G401 (cell line): ENCODE data around the gene HSDL2. TPM values are rescaled to one million over a fixed set of nuclear protein-coding genes. Genes with fewer than 3 reads are reported as not detected.
"Not testable (repeated sequence)": the region's sequence is repeated elsewhere in the genome, so short reads cannot be mapped to it uniquely, and the experiment has no call there.

Experiments
- DNase-seq: peaks from one replicate; pipeline ENCODE4 v3.0.0-alpha.2; 2015; ENCODE audit warnings: low spot score
- in situ Hi-C: cut with HindIII; loops from 2 replicates; pipeline ENCODE4 v1.10.0; 2016; ENCODE audit warnings: low sequenced_read_pairs, mixed read lengths
- total RNA-seq: library from RNA; depleted of rRNA; stranded (reverse); fragments of >200 nt; shearing (Covaris generic); gene quantifications from 2 replicates; pipeline ENCODE4 v1.2.3, GENCODE V29; 2014

HSDL2 gene
- total RNA-seq, 1 experiment from 2014 or later: 61.3 TPM

DNA sequence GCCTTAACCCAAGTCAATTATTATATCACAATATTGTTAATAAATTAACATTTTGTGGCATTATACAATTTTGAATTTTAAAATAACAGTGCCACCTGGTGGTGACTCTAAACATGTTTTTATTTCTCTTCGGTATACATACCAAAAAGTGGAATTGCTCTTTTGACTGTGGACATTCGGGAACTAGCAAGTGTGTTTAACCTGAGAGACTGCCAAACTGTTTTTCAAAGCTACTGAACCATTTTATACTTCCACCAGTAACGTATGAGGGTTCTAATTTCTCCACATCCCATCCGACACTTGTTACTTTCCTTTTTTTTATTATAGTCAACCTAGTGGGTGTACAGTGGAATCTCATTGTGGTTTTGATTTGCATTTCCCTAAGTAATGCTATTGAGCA, 18.3 kb upstream of the HSDL2 start:
- in situ Hi-C loops: no loop called here
- peak; percentile 64 for DNase-seq

DNA sequence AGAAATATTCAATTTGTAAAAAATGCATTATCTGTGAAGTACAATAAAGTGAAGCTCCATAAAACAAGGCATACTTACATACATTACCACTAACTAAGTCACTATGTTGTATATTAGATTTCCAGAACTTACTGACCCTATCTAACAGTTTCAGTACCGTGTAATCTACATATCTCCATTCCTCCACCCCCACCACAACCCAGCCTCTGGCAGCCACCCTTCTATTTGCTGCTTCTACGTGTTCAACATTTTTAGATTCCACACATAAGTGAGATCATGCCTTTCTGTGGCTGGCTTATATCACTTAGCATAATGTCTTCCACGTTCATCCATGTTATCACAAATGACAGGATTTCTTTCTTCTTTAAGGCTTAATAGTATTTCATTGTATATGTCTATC, 15.1 kb upstream of the HSDL2 start:
- no peak for DNase-seq
- in situ Hi-C loops: no loop called here

DNA sequence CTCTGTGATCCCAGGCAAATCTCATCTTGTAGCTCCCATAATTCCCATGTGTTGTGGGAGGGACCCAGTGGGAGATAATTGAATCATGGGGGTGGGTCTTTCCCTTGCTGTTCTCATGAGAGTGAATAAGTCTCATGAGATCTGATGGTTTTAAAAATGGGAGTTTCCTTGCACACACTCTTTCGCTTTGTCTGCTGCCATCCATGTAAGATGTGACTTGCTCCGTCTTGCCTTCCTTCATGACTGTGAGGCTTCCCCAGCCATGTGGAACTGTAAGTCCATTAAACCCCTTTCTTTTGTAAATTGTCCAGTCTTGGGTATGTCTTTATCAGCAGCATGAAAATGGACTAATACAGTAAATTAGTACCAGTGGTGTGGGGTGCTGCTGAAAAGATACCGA, 14.7 kb upstream of the HSDL2 start:
- in situ Hi-C loops: not testable (repeated sequence)

DNA sequence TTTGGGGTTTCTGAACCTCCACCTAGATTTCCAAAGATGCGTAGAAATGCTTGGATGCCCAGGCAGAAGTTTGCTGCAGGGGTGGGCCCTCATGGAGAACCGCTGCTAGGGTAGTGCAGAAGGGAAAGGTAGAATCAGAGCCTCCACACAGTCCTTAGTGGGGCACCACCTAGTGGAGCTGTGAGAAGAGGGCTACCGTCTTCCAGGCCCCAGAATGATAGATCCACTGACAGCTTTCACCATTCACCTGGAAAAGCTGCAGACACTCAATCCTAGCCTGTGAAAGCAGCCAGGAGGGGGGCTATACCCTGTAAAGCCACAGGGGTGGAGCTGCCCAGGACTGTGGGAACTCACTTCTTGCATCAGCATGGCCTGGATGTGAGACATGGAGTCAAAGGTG, 13.3 kb upstream of the HSDL2 start:
- DNase-seq: no peak
- in situ Hi-C loops: no loop called here

More for the DNA sequence above, 14.7 kb upstream of the HSDL2 start:
- DNase-seq: not testable (repeated sequence)

DNA sequence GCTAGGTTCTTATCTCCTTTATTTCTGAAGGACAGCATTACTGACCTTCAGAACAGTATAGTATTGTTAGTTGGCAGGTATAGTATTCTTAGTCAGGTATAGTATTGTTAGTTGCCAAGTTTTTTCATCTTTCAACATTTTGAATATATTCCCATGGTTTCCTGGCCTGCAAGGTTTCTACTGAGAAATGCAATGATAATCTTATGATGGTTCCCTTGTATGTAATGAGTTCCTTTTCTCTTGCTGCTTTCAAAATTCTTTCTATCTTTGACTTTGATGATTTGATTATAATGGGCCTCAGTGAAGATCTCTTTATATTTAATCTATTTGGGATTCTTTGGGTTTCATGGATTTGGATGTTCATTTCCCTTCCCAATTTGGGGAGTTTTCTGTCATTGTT, 12.4 kb upstream of the HSDL2 start:
- in situ Hi-C loops: no loop called here
- no peak for DNase-seq

DNA sequence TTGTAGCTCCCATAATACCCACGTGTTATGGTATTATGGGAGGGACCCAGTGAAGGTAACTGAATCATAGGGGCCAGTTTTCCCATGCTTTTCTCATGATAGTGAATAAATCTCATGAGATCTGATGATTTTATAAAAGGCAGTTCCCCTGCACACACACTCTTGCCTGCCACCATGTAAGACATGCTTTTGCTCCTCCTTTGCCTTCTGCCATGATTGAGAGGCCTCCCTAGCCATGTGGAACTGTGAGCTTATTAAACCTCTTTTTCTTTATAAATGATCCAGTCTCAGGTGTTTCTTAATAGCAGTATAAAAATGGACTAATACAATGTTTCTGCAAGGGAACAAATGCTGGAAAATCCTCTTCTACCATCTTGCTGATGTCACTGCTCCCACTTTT, 10.1 kb upstream of the HSDL2 start:
- no peak for DNase-seq
- in situ Hi-C loops: no loop called here

DNA sequence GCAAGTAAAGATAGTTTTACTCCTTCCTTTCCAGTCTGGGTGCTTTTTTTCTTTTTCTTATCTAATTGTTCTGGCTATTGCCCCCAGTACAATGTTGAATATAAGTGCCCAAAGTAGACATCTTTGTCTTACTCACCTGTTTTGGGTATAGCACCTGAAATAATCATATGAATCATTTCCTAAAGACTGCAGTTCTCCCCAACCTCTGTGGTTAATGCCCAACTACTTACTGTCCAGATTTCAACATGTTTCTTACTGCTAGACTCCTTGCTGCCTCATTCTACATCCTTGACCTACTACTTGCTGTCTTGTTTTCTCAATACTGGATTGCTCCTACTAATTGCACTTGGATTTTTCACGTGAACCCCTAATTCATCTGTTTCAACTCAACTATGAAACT, 8.8 kb upstream of the HSDL2 start:
- in situ Hi-C loops: no loop called here

DNA sequence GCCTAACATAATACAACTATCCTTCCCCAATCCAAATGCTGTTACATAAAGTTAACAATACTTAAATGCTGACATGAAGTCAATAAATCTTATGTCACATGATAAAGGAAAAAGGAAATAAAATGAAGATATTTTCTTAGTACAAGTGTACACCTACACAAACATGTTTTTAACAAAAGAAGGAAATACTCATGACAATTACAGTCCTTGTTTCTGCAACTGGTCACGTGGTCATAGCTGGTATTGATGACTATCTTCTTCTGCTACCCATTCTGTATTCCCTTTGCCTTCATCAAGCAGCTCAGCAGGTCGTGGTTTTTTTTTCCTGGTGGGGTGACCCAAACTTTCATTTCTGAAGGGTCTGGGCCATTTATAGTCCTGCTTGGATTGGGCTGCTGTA, 6.2 kb upstream of the HSDL2 start:
- DNase-seq, in situ Hi-C loops: not testable (repeated sequence)

More for the DNA sequence above, 8.8 kb upstream of the HSDL2 start:
- no peak for DNase-seq

DNA sequence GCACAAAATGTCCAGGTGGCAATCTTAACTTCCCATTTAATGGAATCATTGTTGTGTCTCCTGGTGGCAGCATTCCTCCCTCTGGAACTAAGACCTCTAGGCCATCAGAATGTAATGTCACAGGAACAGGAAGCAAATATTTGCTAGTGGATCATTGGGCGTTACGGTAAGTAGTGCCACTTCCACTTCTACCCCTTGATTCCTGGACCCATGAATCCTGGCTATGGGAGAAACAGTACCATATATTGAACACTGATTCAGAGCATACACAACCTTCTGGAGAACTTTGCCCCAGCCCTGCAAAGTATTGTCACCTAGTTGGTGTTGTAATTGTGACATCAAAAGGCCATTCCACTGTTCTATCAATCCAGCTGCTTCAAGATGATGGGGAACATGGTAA, 5.7 kb upstream of the HSDL2 start:
- DNase-seq, in situ Hi-C loops: not testable (repeated sequence)

DNA sequence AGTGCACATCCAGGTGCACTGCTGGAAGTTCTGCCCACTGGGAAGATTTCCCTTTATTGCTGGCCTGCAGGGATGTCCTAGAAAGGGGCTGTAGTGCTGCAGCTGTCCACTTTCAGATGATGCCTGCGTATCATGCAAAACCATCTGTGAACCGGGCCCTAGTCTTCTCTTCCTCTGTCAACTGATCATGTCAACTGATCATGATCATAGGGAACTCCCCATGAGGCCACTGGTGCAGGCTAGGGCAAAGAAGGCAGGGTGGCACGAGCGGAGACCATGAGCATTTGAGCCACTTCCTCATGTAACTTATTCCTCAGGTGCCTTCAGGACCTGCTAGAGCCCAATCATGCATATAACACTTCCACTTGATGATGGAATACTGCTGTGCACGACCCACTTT, 4.5 kb upstream of the HSDL2 start:
- DNase-seq: no peak
- in situ Hi-C loops: no loop called here

DNA sequence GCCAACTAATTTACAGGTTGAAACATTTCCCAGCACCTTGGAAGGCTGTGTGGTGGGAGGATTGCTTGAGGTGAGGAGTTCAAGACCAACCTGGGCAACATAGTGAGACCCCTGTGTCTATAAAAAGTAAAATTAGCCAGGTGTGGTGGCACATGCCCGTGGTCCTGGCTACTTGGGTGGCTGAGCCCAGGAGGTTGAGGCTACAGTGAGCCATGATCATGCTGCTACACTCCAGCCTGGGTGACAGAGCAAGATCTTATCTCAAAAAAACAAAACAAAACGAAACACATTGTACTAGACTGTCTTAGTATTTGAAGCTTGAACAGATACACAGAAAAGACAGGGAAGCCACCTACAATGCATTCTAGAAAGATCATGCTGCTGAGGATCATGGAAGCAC, 2.8 kb upstream of the HSDL2 start:
- in situ Hi-C loops: no loop called here

DNA sequence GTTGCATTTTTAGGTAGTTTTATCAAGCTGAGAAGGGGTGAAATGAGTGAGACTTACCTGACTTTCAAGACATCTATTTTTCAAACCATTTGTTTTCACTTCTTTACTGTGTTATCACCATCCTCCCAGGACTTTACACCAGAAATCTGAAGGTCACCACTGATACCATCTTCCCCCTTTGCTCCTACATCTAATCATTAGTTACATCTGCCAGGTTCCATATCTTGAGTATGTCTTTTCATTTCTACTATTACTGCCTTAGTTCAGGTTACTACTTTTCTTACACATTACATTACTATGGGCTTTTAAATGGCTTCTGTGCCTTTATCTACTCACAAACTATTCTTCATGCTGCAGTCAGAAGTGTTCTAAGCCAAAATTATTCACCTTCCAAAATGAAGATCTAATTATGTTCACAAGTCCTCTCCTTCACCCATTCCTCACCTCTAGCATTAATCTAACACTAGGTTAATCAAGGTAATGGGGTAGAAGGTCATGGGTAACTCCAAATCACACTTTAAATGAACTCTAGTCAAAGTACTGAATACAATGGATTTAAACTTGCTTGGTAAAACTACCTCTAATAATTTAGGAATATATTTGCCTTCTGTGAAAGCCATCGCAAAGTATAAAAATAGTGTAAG, 2.1 kb upstream of the HSDL2 start:
- DNase-seq: peak; percentile 9
- in situ Hi-C loops: no loop called here

More for the DNA sequence above, 2.8 kb upstream of the HSDL2 start:
- no peak for DNase-seq

DNA sequence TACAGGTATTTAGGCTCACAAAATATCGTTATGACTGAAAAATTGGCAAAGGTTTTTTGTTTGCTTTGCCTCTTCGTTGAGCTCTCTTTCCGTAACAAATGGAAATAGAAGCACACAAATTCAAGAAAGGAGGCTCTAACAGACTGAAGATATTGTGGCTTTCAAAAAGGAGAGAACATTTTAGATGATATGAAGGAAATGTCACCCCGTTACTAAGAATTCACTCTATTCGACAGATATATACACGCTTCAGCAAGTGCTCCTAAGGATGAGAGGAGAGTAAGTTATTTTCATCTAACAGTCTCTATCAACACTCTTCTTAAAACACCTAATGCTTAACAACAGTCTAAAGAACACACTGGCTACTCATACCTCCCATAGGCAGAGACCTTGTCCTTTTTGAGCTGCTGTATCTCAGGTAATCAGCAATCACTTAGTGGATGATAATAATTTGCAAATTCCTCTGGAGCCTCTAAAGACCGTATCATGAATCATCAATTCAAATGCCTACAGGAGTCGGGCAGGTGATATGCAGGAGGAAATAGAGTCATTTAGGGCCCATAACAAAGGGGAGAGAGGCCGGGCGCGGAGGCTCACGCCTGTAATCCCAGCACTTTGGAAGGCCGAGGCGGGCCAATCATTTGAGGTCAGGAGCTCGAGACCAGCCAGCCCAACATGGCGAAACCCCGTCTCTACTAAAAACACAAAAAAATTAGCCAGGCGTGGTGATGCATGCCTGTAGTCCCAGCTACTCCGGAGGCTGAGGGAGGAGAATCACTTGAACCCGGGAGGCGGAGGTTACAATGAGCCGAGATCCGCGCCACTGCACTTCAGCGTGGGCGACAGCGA, 1.4 kb upstream of the HSDL2 start:
- in situ Hi-C loops: no loop called here
- DNase-seq: peak; percentile 51

DNA sequence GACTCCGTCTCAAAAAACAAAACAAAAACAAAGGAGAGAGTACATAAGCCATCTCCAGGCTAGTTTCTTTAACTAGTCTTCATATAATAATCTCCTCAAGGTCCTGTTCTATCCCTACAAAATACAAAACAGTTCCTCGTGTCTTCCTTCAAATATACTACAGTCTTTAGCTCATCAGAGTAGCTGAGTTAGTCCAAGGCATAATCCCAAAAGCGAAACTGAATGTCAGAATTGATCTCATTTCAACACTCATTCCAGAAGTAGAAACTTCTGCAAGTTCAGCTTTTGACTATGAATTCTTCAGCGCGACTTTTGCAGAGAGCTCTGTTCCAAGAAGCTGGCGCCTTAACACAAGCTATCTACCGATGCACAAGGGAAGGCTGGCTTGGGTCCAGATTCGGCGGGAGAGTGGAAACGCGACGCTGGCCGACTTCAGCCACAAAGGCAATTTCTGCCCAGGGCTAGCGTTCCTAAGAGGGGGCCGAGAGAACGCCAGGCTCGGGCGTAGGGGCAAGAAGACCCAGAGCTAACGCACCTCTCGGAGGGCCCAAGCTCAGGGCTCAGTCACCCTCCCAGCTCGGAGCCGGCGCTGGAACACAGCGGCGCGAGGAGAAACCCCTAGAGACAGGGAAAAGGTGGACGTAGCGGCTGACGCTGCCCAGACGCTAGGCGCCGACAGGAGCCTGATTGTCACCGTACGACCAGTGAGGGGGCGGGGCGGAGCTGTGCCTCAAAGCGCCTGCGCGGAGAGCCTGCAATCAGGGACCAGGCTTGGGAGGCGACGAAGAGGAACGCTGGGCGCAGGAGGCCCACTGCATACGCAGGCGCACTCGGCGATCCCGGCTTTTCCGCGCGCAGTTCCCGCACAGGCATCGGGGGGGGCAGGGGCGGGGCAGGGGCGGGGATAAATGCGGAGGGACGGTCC, 469 bp upstream of the HSDL2 start:
- in situ Hi-C loops: no loop called here

DNA sequence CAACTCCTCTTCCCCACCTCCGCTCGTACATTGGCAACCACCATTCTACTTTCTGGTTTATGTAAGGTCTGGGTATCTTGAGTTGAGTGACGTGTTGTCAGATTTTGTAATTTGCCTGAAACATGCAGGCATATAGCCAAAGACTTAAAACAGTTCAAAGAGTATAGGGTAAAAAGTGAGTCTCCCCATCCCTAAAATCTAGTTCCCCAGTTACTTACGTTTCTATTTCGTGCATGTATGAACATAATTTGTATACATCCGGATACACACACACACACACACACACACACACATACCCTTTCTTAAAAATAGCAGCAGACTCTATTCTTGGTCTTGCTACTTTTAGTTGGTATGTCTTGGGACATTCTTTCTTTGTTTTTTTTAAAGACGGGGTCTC, 915 bp downstream of the HSDL2 start:
- DNase-seq: peak; percentile 17
- in situ Hi-C loops: no loop called here

More for the DNA sequence above, 469 bp upstream of the HSDL2 start:
- peak; percentile 98 for DNase-seq

DNA sequence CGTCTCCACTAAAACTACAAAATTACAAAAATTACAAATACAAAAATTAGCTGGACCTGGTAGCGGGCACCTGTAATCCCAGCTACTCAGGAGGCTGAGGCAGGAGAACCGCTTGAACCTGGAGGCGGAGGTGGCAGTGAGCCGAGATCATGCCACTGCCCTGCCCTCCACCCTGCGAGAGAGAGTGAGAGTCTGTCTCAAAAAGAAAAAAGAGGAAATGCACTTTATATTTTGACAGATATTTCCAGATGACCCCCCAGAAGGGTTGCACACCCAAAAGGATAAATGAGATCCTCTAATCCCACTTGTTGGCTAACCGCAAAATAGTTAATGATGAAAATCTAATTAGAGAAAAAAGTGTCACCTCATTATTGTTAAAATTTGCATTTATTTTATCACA, 2.2 kb downstream of the HSDL2 start:
- in situ Hi-C loops: no loop called here
- DNase-seq: no peak

DNA sequence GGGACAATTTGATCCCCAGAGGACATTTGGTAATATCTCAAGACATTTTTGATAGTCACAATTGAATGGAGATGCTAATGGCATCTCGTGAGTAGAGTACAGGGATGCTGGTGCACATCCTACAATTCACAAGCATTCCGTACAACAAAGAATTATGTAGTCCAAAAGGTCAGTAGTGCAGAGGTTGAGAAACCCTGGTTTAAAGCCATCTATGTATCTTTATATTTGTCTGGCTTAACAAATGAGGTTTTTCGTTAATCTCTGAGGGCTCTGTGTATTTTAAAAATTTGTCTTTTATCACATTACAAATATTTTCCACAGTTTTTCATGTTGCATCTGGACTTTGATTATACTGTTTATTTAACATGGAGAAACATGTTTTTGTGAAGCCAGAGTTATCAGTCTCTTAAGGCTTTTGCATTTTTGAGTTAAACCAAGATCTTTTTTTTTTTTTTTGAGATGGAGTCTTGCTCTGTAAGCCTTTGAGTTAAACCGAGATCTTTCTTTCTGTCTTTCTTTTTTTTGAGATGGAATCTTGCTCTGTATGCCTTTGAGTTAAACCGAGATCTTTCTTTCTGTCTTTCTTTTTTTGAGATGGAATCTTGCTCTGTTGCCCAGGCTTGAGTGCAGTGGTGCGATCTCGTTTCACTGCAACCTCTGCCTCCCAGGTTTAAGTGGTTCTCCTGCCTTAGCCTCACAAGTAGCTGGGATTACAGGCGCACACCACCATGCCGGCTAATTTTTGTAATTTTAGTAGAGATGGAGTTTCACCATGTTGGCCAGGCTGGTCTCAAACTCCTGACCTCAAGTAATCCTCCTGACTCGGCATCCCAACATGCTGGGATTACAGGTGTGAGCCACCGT, 2.8 kb downstream of the HSDL2 start:
- in situ Hi-C loops: no loop called here
- DNase-seq: no peak

DNA sequence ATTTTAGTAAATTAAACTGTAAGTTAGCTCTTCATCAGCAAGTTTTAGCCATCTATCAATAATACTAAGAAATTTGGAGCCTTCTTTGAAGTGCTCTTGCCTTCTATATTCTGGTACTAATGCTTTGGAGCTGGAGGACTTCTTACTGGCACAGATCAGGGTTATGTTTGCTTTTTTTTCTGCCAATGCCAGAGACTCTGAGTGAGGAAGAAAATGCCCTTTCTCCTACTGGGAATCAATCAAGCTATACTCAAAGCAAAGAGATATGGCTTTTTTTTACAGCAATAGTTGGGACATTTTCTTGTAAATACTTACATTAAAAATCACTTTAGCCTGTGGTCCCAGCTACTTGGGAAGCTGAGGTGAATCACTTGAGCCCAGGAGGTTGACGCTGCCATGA, 4.3 kb downstream of the HSDL2 start:
- DNase-seq: no peak
- in situ Hi-C loops: no loop called here

DNA sequence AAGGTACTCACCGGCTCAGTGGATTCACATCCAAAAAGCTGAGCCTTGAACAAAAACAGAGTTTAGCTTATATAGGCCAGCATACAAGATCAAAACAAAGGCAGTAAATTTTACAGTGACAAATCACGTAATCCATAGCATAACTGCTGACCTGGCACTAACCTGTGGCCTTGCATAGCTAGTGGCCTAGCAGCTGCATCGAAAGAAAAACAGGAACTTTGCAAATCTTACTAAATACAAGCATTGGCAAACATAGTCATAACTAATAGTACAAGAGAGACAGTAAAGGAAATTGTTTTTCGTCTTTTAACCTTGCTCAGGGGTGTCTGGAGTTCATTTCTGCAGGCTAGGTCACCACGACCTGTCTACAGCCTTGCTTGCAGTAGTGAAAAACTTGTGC, 4.8 kb downstream of the HSDL2 start:
- in situ Hi-C loops: no loop called here
- no peak for DNase-seq
